ENCODE measurements around the gene GRIP1.

Gene GRIP1

GRCh38 chr12:66398931-66399910 lies 279.7 kb downstream of the GRIP1 start:
- H3K27ac ChIP-seq (ENCODE audit: low read length): no peak overlapping the region; the same call in 1 of the 2 replicates
- H3K27me3 ChIP-seq (replicated peaks; ENCODE audit: insufficient read depth, low read length): no peaks in the 10 kb centered on the region
- H3K9me2 ChIP-seq (replicated peaks; ENCODE audit: insufficient read depth, low read length): no peaks in the 10 kb centered on the region
- no peak overlapping the region for H3K4me2 ChIP-seq (ENCODE audit: low read depth, low read length)
- H3K4me1 ChIP-seq (ENCODE audit: low read length): peaks cover 15% of the 10 kb centered on the region
- 0 out of 2 replicates have a peak, but pooled peaks cover 6% of the 10 kb centered on the region for H3F3A ChIP-seq (ENCODE audit: insufficient read depth, low read length)
- H3K9me3 ChIP-seq (replicated peaks; ENCODE audit: insufficient read depth, low read length): no peaks in the 10 kb centered on the region
- H3K36me3 ChIP-seq (replicated peaks; ENCODE audit: insufficient read depth, low read length): no peaks in the 10 kb centered on the region
- no peak overlapping the region for H2AFZ ChIP-seq (ENCODE audit: low read length)
- no peak overlapping the region for H3K4me3 ChIP-seq (ENCODE audit: low read length)
- peak; percentile 38 for DNase-seq
- H3K9ac ChIP-seq (ENCODE audit: low read length): no peak overlapping the region
- H3K79me2 ChIP-seq (ENCODE audit: low read length): no peaks in the 10 kb centered on the region
- no peaks in the 10 kb centered on the region for H4K20me1 ChIP-seq (ENCODE audit: insufficient read depth, low read length)
- TF ChIP-seq EZH2 (optimal IDR thresholded peaks at IDR 0.05; ENCODE audit: low read depth, low read length) (no peak), EZH2phosphoT487 (IDR thresholded peaks at IDR 0.05; ENCODE audit: low read length) (no peak), CTCF (IDR thresholded peaks at IDR 0.05; ENCODE audit: low read length) (no peak)

GRCh38 chr12:66397574-66398290 lies 281.1 kb downstream of the GRIP1 start:
- no peaks in the 10 kb centered on the region for H3K36me3 ChIP-seq (replicated peaks; ENCODE audit: insufficient read depth, low read length)
- no peaks in the 10 kb centered on the region for H3K9me2 ChIP-seq (replicated peaks; ENCODE audit: insufficient read depth, low read length)
- no peak overlapping the region for H2AFZ ChIP-seq (ENCODE audit: low read length)
- H3K79me2 ChIP-seq (ENCODE audit: low read length): no peaks in the 10 kb centered on the region
- H3K27ac ChIP-seq (ENCODE audit: low read length): no peak overlapping the region
- H3K9ac ChIP-seq (ENCODE audit: low read length): no peak overlapping the region
- H3K4me3 ChIP-seq (ENCODE audit: low read length): no peak overlapping the region
- no peak overlapping the region for H3K4me2 ChIP-seq (ENCODE audit: low read depth, low read length)
- no peaks in the 10 kb centered on the region for H3F3A ChIP-seq (ENCODE audit: insufficient read depth, low read length)
- H3K27me3 ChIP-seq (replicated peaks; ENCODE audit: insufficient read depth, low read length): no peaks in the 10 kb centered on the region
- no peaks in the 10 kb centered on the region for H3K9me3 ChIP-seq (replicated peaks; ENCODE audit: insufficient read depth, low read length)
- H4K20me1 ChIP-seq (ENCODE audit: insufficient read depth, low read length): no peaks in the 10 kb centered on the region
- no peak for DNase-seq
- TF ChIP-seq EZH2phosphoT487 (IDR thresholded peaks at IDR 0.05; ENCODE audit: low read length): no peak
- no peak for TF ChIP-seq EZH2 (optimal IDR thresholded peaks at IDR 0.05; ENCODE audit: low read depth, low read length)
- no peak for TF ChIP-seq CTCF (IDR thresholded peaks at IDR 0.05; ENCODE audit: low read length)
- H3K4me1 ChIP-seq (ENCODE audit: low read length): peaks cover 6% of the 10 kb centered on the region; the same call in 1 of the 2 replicates

GRCh38 chr12:66393890-66394289 lies 285.0 kb downstream of the GRIP1 start:
- Histone ChIP-seq H3K4me2 (ENCODE audit: low read depth, low read length) (no peak overlapping the region), H3K79me2 (ENCODE audit: low read length) (no peaks in the 10 kb centered on the region), H3K4me1 (ENCODE audit: low read length) (peaks cover 3% of the 10 kb centered on the region; the same call in 1 of the 2 replicates), H3K36me3 (replicated peaks; ENCODE audit: insufficient read depth, low read length) (no peaks in the 10 kb centered on the region), H3F3A (ENCODE audit: insufficient read depth, low read length) (no peaks in the 10 kb centered on the region), H4K20me1 (ENCODE audit: insufficient read depth, low read length) (no peaks in the 10 kb centered on the region), H2AFZ (ENCODE audit: low read length) (no peak overlapping the region), H3K9ac (ENCODE audit: low read length) (no peak overlapping the region), H3K27ac (ENCODE audit: low read length) (no peak overlapping the region), H3K9me2 (replicated peaks; ENCODE audit: insufficient read depth, low read length) (no peaks in the 10 kb centered on the region), H3K27me3 (replicated peaks; ENCODE audit: insufficient read depth, low read length) (no peaks in the 10 kb centered on the region), H3K9me3 (replicated peaks; ENCODE audit: insufficient read depth, low read length) (no peaks in the 10 kb centered on the region), H3K4me3 (ENCODE audit: low read length) (no peak overlapping the region)
- TF ChIP-seq EZH2 (optimal IDR thresholded peaks at IDR 0.05; ENCODE audit: low read depth, low read length): no peak
- no peak for DNase-seq
